SKM-1 treated with dmso at 0.1 percent for 144 hours (cell line): ENCODE results near the gene SNRK.

ENCODE experiments used
- DNase-seq: peaks from one replicate; lab custom pipeline; 2025; ENCODE audit not compliant: unreplicated experiment; lab: John Stamatoyannopoulos, UW

Gene SNRK, protein sequence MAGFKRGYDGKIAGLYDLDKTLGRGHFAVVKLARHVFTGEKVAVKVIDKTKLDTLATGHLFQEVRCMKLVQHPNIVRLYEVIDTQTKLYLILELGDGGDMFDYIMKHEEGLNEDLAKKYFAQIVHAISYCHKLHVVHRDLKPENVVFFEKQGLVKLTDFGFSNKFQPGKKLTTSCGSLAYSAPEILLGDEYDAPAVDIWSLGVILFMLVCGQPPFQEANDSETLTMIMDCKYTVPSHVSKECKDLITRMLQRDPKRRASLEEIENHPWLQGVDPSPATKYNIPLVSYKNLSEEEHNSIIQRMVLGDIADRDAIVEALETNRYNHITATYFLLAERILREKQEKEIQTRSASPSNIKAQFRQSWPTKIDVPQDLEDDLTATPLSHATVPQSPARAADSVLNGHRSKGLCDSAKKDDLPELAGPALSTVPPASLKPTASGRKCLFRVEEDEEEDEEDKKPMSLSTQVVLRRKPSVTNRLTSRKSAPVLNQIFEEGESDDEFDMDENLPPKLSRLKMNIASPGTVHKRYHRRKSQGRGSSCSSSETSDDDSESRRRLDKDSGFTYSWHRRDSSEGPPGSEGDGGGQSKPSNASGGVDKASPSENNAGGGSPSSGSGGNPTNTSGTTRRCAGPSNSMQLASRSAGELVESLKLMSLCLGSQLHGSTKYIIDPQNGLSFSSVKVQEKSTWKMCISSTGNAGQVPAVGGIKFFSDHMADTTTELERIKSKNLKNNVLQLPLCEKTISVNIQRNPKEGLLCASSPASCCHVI

GRCh38 chr3:43286115-43286840, at the start of gene SNRK:
TSS of gene SNRK (plus strand) at chr3:43286540. CDS start at chr3:43303204, 16,664 bp downstream.
- peak; percentile 64 for DNase-seq

DNA sequence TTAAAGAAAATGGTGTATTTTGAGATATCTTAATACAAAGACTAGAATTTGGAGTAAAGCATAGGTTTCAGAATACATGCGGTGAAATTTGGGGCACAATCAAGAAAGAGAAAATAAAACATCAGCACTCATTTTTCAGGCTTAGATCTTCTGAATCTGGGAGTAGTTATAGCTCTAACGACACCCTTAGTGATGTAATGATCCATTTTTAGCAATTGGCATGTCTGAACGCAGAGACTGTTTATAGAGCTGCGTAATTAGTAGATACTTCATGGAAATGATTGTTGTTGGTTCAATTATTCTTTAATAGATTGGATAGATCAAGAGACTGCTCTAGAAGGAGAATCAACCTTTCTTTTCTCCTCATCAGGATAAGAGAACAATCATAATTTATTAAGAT, 47.5 kb upstream of the SNRK start:
- no peak for DNase-seq

- no peak for DNase-seq
Measured at GRCh38 chr3:43239755-43240154, 46.6 kb upstream of the SNRK start.

- DNase-seq, result no peak
Measured at GRCh38 chr3:43243590-43244587, 42.5 kb upstream of the SNRK start.

DNA sequence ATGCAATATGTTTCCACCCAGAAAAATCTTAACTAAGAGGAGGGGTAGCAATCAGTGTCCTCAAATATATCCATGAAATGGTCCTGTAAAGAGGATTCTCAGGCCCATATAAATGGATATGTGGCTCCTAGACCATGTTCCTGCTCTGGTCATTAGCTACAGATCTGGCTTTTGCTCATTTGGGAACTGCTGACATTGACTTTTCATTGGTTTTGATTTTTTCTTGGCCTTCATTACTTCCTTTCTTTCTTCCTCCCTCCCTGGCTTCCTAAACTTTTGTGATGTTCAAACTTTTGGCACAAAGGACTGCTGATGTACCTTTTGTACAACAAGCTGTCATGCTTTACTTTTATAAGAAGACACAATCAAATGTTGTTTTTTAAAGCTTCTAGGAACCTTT, 41.6 kb upstream of the SNRK start:
- DNase-seq, result no peak

DNA sequence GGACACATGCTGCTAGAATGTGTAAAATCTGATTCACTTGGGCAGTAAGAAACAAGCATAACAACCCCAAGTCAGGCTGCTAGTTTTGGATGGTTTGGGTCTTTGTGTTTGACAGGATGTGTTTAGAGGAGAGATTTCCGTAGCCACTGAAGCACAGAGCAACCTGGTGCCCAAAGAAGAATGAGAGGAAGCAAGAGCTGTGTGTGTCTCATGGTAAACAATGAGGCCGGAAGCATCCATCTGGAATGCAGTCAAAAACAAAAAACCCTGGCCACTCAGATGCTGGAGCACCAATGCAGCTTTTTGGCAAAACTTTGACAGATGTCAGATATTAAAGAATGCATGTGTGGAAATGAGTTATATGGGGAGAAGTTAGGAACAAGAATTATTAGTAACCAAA, 39.4 kb upstream of the SNRK start:
- no peak for DNase-seq

DNA sequence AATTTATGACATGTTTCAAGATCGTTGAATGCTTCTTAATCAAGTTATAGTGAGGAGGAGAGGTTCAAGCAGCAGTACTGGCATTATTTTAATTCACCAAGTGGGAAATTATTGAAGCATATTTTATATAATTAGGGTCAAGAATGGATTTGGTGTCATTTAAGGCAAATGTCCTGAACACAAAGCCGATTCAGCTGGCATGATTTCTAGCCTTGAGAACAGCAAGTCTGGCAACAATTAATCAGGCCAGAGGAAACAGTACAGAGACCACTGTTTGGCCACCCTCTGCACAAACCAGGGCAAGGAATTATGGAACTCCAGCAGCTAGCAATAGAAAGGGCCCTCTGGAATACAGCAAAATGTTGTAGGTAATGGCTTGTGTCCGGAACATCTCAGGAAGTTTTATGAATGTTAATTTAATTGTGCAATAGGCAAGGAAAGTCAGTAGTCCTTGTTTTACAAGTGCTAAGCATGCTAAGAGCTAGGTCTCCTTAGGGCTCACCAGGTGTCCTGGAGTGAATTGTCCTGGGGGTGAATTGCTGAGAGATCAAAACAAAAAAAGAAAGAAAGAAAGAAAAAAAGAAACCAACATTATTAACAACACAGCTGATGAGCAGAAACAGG, 38.7 kb upstream of the SNRK start:
- no peak for DNase-seq

DNA sequence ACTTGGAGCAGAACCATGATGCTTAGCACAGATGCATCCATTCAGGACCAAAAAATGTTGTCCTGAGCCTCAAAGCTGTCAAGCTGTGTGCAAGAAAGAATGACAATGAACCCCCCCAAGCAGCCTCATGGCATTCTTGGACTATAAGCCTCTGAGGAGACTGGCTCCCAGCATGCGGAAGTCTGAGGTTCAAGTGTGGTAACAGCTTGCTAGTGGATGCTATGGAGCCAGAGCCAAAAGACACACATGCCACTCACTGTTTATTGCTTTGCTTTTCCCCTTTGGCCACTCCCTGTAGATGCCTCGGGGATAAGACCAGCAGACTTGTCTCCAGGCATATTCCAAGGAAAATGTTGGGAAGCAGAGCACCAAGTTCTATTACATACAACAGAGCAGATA, 38.2 kb upstream of the SNRK start:
- no peak for DNase-seq

GRCh38 chr3:43248973-43249372, 37.4 kb upstream of the SNRK start:
- no peak for DNase-seq

DNA sequence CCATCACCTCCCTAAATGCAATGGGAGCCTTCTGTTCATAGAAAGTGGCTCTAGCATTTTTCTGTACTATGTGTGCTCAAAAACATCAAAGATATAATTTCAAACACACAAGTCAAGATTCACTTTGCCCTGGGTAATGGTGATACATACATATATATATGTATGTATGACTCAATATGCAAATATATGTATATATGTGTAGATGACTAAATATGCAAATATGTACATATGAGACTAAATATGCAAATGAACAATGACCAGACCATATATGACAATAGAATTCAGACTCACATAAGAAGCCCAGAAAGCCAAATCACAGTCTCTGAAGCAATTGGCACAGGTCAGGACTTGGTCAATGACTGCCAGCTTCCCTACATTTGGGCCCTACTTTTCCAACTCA, 36.9 kb upstream of the SNRK start:
- DNase-seq, result no peak

DNA sequence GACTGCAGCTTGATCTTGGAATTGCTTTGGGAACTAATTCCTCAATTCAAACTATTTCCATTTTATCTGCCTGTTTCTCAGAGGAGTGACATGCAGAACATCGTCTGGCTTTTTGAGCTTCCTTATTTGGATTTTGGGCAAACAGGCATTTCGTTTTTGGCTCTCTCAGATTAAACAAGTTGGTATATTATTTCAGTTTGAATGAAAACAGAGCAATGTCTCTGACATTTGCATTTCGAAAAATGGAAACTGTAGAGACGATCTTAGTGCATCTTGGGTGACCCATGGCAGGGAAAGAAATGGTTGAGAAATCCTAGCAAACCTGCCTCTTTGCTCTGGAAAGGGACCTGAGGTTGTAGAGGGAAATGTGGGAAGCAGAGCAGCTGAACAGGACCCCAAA, 33.0 kb upstream of the SNRK start:
- DNase-seq, result no peak

- DNase-seq, result no peak
Measured at GRCh38 chr3:43254125-43254524, 32.2 kb upstream of the SNRK start.

DNA sequence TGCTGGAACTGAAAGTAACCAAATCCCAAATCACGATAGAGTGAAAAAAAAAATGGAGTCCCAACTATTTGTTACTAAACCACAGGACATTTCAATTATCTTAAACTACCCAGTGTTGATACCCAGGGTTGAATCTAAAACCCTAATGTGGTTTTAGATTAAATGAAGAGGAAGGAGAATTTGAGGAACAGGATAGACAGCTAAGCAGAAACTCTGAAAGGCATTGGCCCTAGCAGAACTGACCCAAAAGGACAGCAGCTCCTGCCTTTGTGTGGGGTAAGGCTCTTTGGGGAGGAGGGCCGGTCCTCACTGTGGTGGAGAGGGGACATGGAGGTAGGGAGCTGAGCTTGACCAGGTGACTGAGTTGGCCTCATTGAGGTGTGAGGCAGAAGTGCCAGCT, 30.7 kb upstream of the SNRK start:
- peak; percentile 74 for DNase-seq

DNA sequence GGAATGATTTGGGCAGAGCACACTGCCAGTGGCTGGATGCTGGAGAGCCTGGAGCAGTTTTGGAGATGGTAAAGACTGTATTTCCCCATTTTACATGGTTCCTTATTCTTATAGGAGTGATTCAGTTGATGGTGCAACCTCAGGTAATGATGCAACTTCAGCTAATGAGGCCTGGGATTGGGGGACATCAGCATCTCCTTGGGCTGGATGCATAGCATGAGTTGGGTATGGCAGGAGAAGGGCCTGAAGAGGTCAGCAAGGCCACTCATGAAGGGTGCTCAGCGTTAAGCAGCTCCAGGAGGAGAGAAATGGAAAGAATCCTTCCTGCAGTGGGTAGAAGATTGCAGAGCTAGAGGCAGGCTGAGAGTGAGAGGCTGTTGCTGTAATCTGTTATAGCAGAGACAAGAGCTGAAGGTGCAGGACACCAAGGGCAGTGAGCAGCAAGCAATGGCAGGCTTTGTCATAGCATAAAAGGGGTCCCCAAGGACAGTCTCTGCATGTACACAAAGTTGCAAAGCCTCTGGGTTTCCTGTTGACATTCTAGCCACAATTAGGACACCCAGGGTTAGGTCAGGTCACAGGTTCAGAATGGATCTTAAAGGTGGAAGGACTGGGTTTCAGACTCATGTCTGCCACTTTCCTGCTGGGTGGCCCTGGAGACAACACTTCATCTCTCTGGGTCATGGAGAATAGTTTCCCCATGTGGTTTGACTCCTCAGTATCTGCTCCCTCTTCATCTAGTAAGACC, 29.5 kb upstream of the SNRK start:
- peak; percentile 93 for DNase-seq

DNA sequence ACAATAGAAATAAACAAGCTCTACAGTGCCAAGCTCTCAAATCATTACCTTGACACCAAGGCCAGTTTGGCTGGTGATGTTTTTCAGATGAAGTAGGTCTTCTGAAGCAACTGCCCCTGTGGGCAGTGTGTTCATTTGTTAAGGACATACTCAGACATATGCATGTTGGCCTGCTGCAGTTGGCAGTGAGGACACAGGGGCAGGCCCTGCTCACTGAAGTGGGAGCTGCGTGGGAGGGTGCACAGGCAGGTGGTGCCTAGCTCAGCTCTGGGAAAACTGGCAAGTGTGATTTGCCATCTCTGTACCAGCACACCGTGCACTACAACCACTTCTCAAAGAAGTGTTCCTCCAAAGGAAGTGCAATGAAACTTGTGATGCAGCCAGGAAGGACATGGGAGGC, 28.5 kb upstream of the SNRK start:
- DNase-seq, result no peak

DNA sequence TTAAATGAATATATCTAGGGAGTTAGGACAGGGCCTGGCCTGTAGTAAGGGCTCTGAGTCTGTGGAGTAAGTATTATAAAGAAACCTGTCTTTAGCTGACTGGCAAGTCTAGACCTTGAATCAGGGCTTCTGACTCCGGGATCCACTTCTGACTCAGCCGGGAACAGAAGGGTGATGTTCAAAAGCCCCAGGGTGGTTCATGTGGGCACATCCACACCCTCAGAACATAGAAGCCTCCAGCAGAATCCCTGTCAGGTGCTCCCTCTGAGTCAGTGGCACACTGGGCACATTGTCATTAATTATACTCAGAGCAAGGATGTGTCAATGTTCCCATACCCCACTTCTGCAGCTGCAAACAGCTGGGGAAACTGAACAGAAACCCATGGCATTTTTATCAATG, 26.7 kb upstream of the SNRK start:
- no peak for DNase-seq

DNA sequence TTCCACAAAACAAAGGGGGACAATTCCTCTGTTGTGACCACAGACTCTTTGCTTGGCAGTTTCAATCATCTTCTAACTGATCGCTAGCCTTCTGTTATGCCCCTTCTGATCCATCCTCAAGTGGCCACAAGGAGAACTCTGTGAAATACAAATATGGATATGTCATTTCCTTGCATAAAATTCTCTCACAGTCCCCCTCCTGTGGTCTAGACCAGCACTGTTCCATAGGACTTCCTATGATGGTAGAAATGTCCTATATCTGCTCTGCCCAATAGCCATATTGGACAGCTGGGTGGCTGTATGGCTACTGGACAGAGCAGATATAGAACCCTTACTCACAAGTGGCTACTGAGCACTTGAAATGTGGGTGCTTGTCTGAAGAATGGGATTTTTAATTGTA, 25.9 kb upstream of the SNRK start:
- no peak for DNase-seq

DNA sequence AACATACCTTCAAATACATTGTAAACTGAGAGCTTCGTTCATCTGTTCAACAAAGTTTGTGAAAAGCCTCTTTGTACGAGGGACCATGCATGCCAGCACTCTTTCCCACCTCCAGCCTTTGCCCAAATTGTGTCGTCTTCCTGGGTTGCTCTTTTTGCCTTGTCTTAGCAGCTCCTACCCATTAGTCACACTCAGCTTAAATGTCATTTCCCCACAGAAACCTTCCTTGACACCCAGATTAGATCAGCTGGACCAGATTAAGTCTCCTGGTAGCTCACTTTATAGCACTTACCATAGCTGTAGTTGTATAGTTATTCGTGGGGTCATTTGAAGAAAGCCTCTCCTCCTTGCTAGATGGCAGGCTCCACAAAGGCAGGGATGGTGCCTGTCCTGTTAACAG, 24.1 kb upstream of the SNRK start:
- no peak for DNase-seq

DNA sequence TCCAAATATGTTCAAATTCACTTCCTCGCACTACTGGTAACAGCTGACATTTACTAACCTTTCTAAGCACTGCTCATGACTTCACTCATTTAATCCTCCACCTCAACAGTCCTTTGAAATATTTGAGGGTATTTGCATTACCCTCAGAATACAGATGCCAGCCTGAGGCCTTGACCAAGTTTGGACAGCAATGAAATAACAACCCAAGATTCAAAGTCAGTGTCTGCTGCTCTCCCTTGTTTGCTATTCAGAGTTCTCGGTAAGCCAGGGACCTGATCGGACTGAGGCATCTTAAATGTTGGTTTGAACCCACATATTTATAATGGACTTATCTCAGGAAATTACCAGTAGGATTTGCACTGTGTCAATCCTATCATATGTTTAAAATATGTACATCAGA, 19.9 kb upstream of the SNRK start:
- DNase-seq, result no peak
